HepG2 (cell line): ENCODE data around the gene DHRS13. TPM values are rescaled to one million over a fixed set of nuclear protein-coding genes. Genes with fewer than 3 reads are reported as not detected.

ENCODE experiments used
- E2F2 ChIP-seq: sonication (generic); formaldehyde crosslinking; IDR thresholded peaks from 2 replicates; pipeline ENCODE4 v1.4.0; 2020; ENCODE audit warnings: missing genetic modification reagents, borderline replicate concordance
- FOXM1 ChIP-seq: sonication (generic); formaldehyde crosslinking; IDR thresholded peaks from 2 replicates; pipeline ENCODE4 v1.5.0; 2020; ENCODE audit warnings: missing genetic modification reagents
- IRF9 ChIP-seq: sonication (generic); formaldehyde crosslinking; IDR thresholded peaks from 2 replicates; pipeline ENCODE4 v1.8.0; 2022; ENCODE audit warnings: missing genetic modification reagents, mild to moderate bottlenecking, borderline replicate concordance
- KDM2A ChIP-seq: sonication (generic); formaldehyde crosslinking; IDR thresholded peaks from 2 replicates; pipeline ENCODE4 v1.4.0; 2020; ENCODE audit warnings: low read depth, missing genetic modification reagents, borderline replicate concordance
- NFIC ChIP-seq: IDR thresholded peaks from 2 replicates; pipeline ENCODE4 v1.6.1; 2012; ENCODE audit warnings: mild to moderate bottlenecking, low read length, inconsistent platforms
- RBFOX2 ChIP-seq: fragments of 200-400 bp; formaldehyde crosslinking; IDR thresholded peaks from 2 replicates; pipeline ENCODE4 v1.6.1; 2017; ENCODE audit warnings: low read depth, mild to moderate bottlenecking, low read length
- SMC3 ChIP-seq: IDR thresholded peaks from 2 replicates; pipeline ENCODE4 v1.6.1; 2011; ENCODE audit warnings: low read length, improper control_type of control experiment
- SP1 ChIP-seq, 2 experiments: fragments of 450-650 bp in 1 of 2; sonication (generic) in 1 of 2; formaldehyde crosslinking in 1 of 2; IDR thresholded peaks; 2 replicates each; pipeline versions ENCODE4 v1.4.0 to v1.6.1; 2016 to 2020; ENCODE audit warnings: missing genetic modification reagents in 1 of 2
- SPEN ChIP-seq: sonication (generic); formaldehyde crosslinking; IDR thresholded peaks from 2 replicates; pipeline ENCODE4 v1.5.1; 2020; ENCODE audit warnings: low read depth, mild to moderate bottlenecking, missing genetic modification reagents
- TERF1 ChIP-seq: sonication (generic); formaldehyde crosslinking; IDR thresholded peaks from 2 replicates; pipeline ENCODE4 v1.8.0; 2022; ENCODE audit warnings: mild to moderate bottlenecking, missing genetic modification reagents, moderate library complexity
- TIGD3 ChIP-seq: sonication (generic); formaldehyde crosslinking; IDR thresholded peaks from 2 replicates; pipeline ENCODE4 v1.5.1; 2020; ENCODE audit warnings: mild to moderate bottlenecking, missing genetic modification reagents, borderline replicate concordance
- ZNF276 ChIP-seq: sonication (generic); formaldehyde crosslinking; IDR thresholded peaks from 2 replicates; pipeline ENCODE4 v1.4.0; 2020; ENCODE audit warnings: mild to moderate bottlenecking, low read depth, missing genetic modification reagents
- ZNF513 ChIP-seq: sonication (generic); formaldehyde crosslinking; conservative IDR thresholded peaks from 2 replicates; pipeline ENCODE4 v1.5.0; 2020; ENCODE audit warnings: missing genetic modification reagents
- ZNF574 ChIP-seq: sonication (generic); formaldehyde crosslinking; IDR thresholded peaks from 2 replicates; pipeline ENCODE4 v1.4.0; 2020; ENCODE audit warnings: missing genetic modification reagents
- ZZZ3 ChIP-seq: sonication (generic); formaldehyde crosslinking; IDR thresholded peaks from 2 replicates; pipeline ENCODE4 v1.4.0; 2020; ENCODE audit warnings: missing genetic modification reagents, mild to moderate bottlenecking, borderline replicate concordance
- polyA plus RNA-seq, 8 experiments: library from polyadenylated mRNA; depleted of rRNA in 3 of 8; stranded (reverse) in 7 of 8; unstranded in 1 of 8; fragments of >200 nt; fragmentation: Illumina TruSeq in 4 of 8; extraction: Trizol in 4 of 8; gene quantifications; 2 replicates each; pipeline versions ENCODE4 v1.2.1 to v1.2.3, GENCODE V29; 2011 to 2016; ENCODE audit warnings: low read depth in 4 of 8, missing spikeins in 1 of 8, mixed read lengths in 1 of 8; ENCODE audit not compliant: insufficient read depth in 1 of 8
- total RNA-seq, 5 experiments: library from RNA; depleted of rRNA; stranded (reverse); fragments of >200 nt; fragmentation: Illumina TruSeq; extraction: Trizol; gene quantifications; 2 replicates each; pipeline ENCODE4 v1.2.3, GENCODE V29; 2016; ENCODE audit warnings: low read depth in 1 of 5

DHRS13 gene
- total and polyA plus RNA-seq, 2 of the 13 experiments (the other 11 are each of a cell fraction or from before 2014, with no cell fraction given) = 11.8 to 12.6 TPM

GRCh38 chr17:28854457-28855335 is 48.2 kb downstream of the DHRS13 start, which contains the start of gene ERAL1 (continued):
- no peak for TF ChIP-seq TERF1 (CRISPR knock-in tag)
- peak; percentile 22; the same call in 1 of the 2 replicates for TF ChIP-seq SPEN
- no peak for TF ChIP-seq E2F2 (CRISPR knock-in tag)
- peak; percentile 74 for TF ChIP-seq RBFOX2
- 0 out of 2 replicates have a peak, but pooled peaks have one; percentile 53 for TF ChIP-seq FOXM1 (CRISPR knock-in tag)
- TF ChIP-seq ZNF276 (CRISPR knock-in tag) = 0 out of 2 replicates have a peak, but pooled peaks have one; percentile 36
- peak; percentile 99 for TF ChIP-seq ZNF574 (CRISPR knock-in tag)
- no peak; the same call in 1 of the 2 replicates for TF ChIP-seq ZNF513 (CRISPR knock-in tag)
- TF ChIP-seq NFIC = no peak; the same call in 1 of the 2 replicates
- TF ChIP-seq ZZZ3 = no peak
- no peak; the same call in 1 of the 2 replicates for TF ChIP-seq IRF9
- TF ChIP-seq SMC3 = no peak
- TF ChIP-seq KDM2A = peak; percentile 68; the same call in 1 of the 2 replicates
- no peak for TF ChIP-seq SP1 (IDR thresholded peaks at IDR 0.05)
- no peak; the same call in none of the 2 replicates for TF ChIP-seq SP1 (CRISPR knock-in tag; IDR thresholded peaks at IDR 0.05)
- TF ChIP-seq TIGD3 (CRISPR knock-in tag) = 0 out of 2 replicates have a peak, but pooled peaks have one; percentile 39
